Gastrocnemius medialis (tissue), 4 donors: ENCODE results near the gene HTRA3. TPM values are rescaled to one million over a fixed set of nuclear protein-coding genes. Genes with fewer than 3 reads are reported as not detected.

Experiments used
- ATAC-seq, 2 donors: fragments of 150-250 bp; one replicate each; pipeline ENCODE4 v1.9.1; 2016
- DNase-seq, 2 donors: peaks; one replicate each; pipeline ENCODE4 v3.0.0-alpha.2; 2019
- H3K27ac ChIP-seq, 4 donors: fragments of 200-600 bp; sonication (generic); 1 replicate in 1 of 4; 2 replicates in 3 of 4; pipeline ENCODE4 v1.5.1; 2016 to 2018; ENCODE audit warnings: mild to moderate bottlenecking in 2 of 4, moderate library complexity in 1 of 4
- H3K27me3 ChIP-seq, 3 donors: fragments of 200-600 bp; sonication (generic) in 2 of 3; 1 replicate in 1 of 3; 2 replicates in 2 of 3; pipeline versions ENCODE4 v1.5.1 to v1.6.0; 2016 to 2019; ENCODE audit warnings: mild to moderate bottlenecking in 1 of 3, moderate library complexity in 1 of 3
- H3K36me3 ChIP-seq, 2 donors: fragments of 200-600 bp; sonication (generic) in 1 of 2; one replicate each; pipeline ENCODE4 v1.5.1; 2017 to 2018
- H3K4me1 ChIP-seq, 2 donors: fragments of 200-600 bp; sonication (generic) in 1 of 2; one replicate each; pipeline ENCODE4 v1.5.1; 2016 to 2017; ENCODE audit warnings: mild to moderate bottlenecking in 2 of 2
- H3K4me3 ChIP-seq, 4 donors: fragments of 200-600 bp; sonication (generic) in 3 of 4; 1 replicate in 1 of 4; 2 replicates in 3 of 4; pipeline ENCODE4 v1.5.1; 2016 to 2019; ENCODE audit warnings: mild to moderate bottlenecking in 2 of 4
- H3K9me3 ChIP-seq, 3 donors: fragments of 200-600 bp; sonication (generic) in 2 of 3; 1 replicate in 1 of 3; 2 replicates in 2 of 3; pipeline ENCODE4 v1.5.1; 2016 to 2019
- POLR2A ChIP-seq, 2 donors: fragments of 450-650 bp; IDR thresholded peaks; one replicate each; pipeline ENCODE4 v1.6.1; 2017; ENCODE audit warnings: antibody characterized with exemption in 2 of 2, mild to moderate bottlenecking in 2 of 2, moderate library complexity in 2 of 2
- in situ Hi-C, 4 donors: fragments of 200-750 bp; cut with MboI; loops; one replicate each; pipeline versions ENCODE4 v1.15.0 to v1.8.0; 2017; ENCODE audit warnings: low sequenced_read_pairs in 4 of 4
- intact Hi-C: fragments of 100-400 bp; cut with DNase I; formaldehyde crosslinking; loops from one replicate; pipeline ENCODE4 v1.15.1; 2023; ENCODE audit warnings: low total_unique reads
- total RNA-seq, 4 donors: library from RNA; depleted of rRNA; stranded (reverse); fragments of >200 nt; gene quantifications; one replicate each; pipeline versions ENCODE4 v1.1.0 to v1.2.3, GENCODE V29; 2016
- TF ChIP-seq, protein P1 (sequence below), 5 experiments: fragments of 450-650 bp in 3 of 5; fragments of 200-600 bp in 2 of 5; sonication (generic) in 2 of 5; IDR thresholded peaks in 4 of 5; conservative IDR thresholded peaks in 1 of 5; 1 replicate in 4 of 5; 2 replicates in 1 of 5; pipeline ENCODE4 v1.5.1; 2016 to 2019; ENCODE audit warnings: antibody characterized with exemption in 5 of 5, mild to moderate bottlenecking in 3 of 5, moderate library complexity in 3 of 5

Gene HTRA3
- total RNA-seq, 4 donors from 2014 or later: 8.4 to 22.2 (median 16.0) TPM

DNA sequence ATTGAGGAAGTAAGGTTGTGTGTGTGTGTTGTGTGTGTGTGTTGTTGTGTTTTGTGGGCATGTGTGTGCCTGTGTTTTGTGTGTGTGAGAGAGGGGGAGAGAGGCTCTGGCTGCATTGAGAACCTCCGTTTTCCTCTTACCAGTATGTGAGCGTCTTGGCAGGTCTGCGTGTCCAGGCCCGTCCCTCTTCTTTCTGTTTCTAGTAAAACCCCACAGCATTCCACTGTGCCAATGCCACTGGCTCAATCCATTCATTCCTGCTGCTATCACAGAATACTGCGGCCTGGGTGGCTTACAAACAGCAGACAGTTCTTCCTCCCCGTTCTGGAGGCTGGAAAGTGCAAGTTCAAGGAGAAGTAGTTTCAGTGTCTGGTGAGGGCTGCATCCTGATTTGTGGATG, 15.5 kb upstream of the HTRA3 start:
- in situ Hi-C loops (no loop called here), intact Hi-C loops (no loop called here)
- no peaks in the 10 kb centered on the region for H3K36me3 ChIP-seq
- DNase-seq (no peak), ATAC-seq (no peak)
- TF ChIP-seq, protein P1, sequence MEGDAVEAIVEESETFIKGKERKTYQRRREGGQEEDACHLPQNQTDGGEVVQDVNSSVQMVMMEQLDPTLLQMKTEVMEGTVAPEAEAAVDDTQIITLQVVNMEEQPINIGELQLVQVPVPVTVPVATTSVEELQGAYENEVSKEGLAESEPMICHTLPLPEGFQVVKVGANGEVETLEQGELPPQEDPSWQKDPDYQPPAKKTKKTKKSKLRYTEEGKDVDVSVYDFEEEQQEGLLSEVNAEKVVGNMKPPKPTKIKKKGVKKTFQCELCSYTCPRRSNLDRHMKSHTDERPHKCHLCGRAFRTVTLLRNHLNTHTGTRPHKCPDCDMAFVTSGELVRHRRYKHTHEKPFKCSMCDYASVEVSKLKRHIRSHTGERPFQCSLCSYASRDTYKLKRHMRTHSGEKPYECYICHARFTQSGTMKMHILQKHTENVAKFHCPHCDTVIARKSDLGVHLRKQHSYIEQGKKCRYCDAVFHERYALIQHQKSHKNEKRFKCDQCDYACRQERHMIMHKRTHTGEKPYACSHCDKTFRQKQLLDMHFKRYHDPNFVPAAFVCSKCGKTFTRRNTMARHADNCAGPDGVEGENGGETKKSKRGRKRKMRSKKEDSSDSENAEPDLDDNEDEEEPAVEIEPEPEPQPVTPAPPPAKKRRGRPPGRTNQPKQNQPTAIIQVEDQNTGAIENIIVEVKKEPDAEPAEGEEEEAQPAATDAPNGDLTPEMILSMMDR (IDR thresholded peaks at IDR 0.05 in 4 of 5, conservative IDR thresholded peaks at IDR 0.05 in 1 of 5): no peak
- TF ChIP-seq POLR2A (IDR thresholded peaks at IDR 0.05): no peak
- no peaks in the 10 kb centered on the region for H3K9me3 ChIP-seq
- no peaks in the 10 kb centered on the region for H3K27me3 ChIP-seq
- H3K4me1 ChIP-seq: no peaks in the 10 kb centered on the region
- H3K27ac ChIP-seq: no peak overlapping the region
- H3K4me3 ChIP-seq: no peak overlapping the region

DNA sequence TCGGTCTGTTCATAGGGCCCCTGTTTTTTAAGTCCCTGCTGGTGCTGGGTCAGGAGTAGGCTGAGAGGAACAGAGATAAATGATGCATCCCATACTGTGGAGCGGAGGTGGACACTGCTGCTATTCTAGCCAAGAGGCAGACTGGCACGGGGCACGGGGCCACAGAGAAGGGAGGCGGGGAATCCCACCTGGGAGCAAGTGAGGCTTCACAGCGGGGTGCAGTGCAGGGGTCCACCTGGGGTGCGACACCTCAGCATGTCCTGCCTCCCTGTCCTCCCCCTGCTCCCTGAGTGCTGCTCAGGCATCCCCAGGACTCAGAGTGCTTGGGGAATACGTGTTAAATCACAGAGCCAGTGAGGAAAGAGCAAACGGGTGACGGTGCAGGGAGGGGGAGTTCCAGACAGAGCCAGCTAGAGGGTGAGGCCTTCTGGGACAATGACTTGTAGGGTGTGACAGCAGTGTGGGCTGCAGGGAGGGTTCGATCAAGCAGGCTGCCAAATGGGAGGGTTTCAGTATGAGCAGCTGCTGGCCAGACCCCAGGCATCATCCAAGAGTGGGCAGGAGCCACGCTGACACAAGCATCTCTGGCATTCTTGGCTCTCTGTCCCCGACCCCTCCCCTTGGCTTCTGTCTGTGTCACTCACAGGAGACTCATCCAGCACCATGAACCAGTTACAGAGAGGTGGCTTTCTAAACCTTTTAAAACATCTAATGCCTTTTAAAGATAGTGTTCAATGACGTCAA, 13.7 kb upstream of the HTRA3 start:
- intact Hi-C loops: no loop called here
- DNase-seq: peak in 1 of 2 donors; percentile 74

DNA sequence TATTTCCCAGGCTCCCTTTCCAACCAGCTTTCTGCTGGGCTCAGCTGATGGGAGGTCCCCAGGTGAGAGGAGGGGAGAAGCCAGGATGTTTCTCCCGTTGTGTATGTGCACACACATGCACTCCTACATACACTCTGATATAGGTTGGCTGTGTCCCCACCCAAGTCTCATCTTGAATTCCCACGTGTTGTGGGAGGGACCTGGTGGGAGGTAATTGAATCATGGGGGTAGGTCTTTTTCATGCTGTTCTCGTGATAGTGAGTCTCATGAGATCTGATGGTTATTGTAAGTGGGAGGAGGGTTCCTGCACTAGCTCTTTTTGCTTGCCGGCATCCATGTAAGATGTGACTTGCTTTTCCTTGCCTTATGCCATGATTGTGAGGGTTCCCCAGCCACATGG, 11.7 kb upstream of the HTRA3 start:
- no peak overlapping the region for H3K27ac ChIP-seq
- intact Hi-C loops (no loop called here), in situ Hi-C loops (no loop called here)
- H3K36me3 ChIP-seq: no peaks in the 10 kb centered on the region
- H3K4me3 ChIP-seq: no peak overlapping the region
- TF ChIP-seq POLR2A (IDR thresholded peaks at IDR 0.05): no peak
- TF ChIP-seq, protein P1 (IDR thresholded peaks at IDR 0.05 in 4 of 5, conservative IDR thresholded peaks at IDR 0.05 in 1 of 5): no peak
- ATAC-seq: no peak
- H3K9me3 ChIP-seq: no peaks in the 10 kb centered on the region
- H3K27me3 ChIP-seq: no peaks in the 10 kb centered on the region
- H3K4me1 ChIP-seq: no peaks in the 10 kb centered on the region
- DNase-seq: no peak

More for the DNA sequence above, 13.7 kb upstream of the HTRA3 start:
- H3K4me3 ChIP-seq: no peak overlapping the region
- H3K4me1 ChIP-seq: no peaks in the 10 kb centered on the region
- no peak for TF ChIP-seq POLR2A (IDR thresholded peaks at IDR 0.05)
- TF ChIP-seq, protein P1 (IDR thresholded peaks at IDR 0.05 in 4 of 5, conservative IDR thresholded peaks at IDR 0.05 in 1 of 5): no peak
- no peak overlapping the region for H3K27ac ChIP-seq
- ATAC-seq: peak; percentile 37 to 74
- in situ Hi-C loops: no loop called here
- no peaks in the 10 kb centered on the region for H3K9me3 ChIP-seq
- no peaks in the 10 kb centered on the region for H3K27me3 ChIP-seq
- H3K36me3 ChIP-seq: no peaks in the 10 kb centered on the region

DNA sequence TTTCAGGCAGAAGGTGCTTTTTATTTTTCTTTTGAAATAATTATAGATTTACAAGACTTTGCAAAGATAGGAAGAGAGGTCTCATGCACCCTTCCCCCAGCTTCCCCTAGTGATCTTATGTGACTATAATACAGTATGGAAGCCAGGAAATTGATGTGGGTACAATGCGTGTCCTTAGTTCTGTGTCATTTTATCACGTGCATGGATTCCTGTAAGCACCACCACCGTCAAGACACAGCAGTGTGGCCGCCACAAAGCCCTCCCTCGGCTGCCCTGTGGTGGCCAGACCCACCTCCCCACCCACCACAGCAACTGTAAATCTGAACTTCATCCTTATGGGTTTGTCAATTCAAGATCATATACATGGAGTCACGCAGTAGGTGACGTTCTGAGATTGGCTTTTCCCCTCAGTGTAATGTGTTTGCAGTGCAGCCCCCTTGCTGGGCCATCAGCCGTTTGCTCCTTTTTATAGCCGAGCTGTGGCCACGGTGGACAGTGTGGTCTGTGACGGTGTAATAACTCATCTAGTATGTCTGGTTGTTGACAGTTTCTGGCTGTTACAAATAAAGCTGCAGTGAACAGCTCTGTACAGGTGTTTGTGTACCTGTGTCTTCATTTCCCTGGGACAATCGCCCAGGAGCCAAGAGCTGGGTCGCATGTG, 10.9 kb upstream of the HTRA3 start:
- DNase-seq (no peak), ATAC-seq (no peak)
- no peaks in the 10 kb centered on the region for H3K4me1 ChIP-seq
- H3K27ac ChIP-seq: no peak overlapping the region
- no peak overlapping the region for H3K4me3 ChIP-seq
- intact Hi-C loops: no loop called here
- H3K9me3 ChIP-seq: no peaks in the 10 kb centered on the region
- H3K27me3 ChIP-seq: no peaks in the 10 kb centered on the region
- H3K36me3 ChIP-seq: no peaks in the 10 kb centered on the region
- TF ChIP-seq POLR2A (IDR thresholded peaks at IDR 0.05): no peak
- TF ChIP-seq, protein P1 (IDR thresholded peaks at IDR 0.05 in 4 of 5, conservative IDR thresholded peaks at IDR 0.05 in 1 of 5): no peak
- in situ Hi-C loops: no loop called here
